Measurements from ENCODE around the gene SLC28A2.

- no peak for TF ChIP-seq POLR2A (IDR thresholded peaks at IDR 0.05)
- no peak for TF ChIP-seq CTCF (IDR thresholded peaks at IDR 0.05)
Observed at GRCh38 chr15:45285413-45285812, 33.4 kb downstream of the SLC28A2 start.
